ENCODE measurements around the gene DACH1.

Gene DACH1

GRCh38 chr13:71617265-71617664, 249.7 kb downstream of the DACH1 start:
- peak; percentile 5 for DNase-seq

GRCh38 chr13:71613066-71613745, 253.8 kb downstream of the DACH1 start:
- no peak for DNase-seq

- DNase-seq, result no peak
These were observed 255.7 kb downstream of the DACH1 start for GRCh38 chr13:71611292-71611691.

- DNase-seq, result no peak
These were observed 256.1 kb downstream of the DACH1 start for GRCh38 chr13:71610876-71611275.

GRCh38 chr13:71609271-71609670, 257.7 kb downstream of the DACH1 start:
- DNase-seq, result no peak

GRCh38 chr13:71607575-71607974, 259.4 kb downstream of the DACH1 start:
- no peak for DNase-seq

GRCh38 chr13:71606818-71607217, 260.2 kb downstream of the DACH1 start:
- DNase-seq, result no peak

GRCh38 chr13:71605744-71606143, 261.3 kb downstream of the DACH1 start:
- DNase-seq, result no peak

GRCh38 chr13:71603255-71603654, 263.7 kb downstream of the DACH1 start:
- no peak for DNase-seq

- DNase-seq, result no peak
These were observed 264.7 kb downstream of the DACH1 start for GRCh38 chr13:71602344-71602743.

GRCh38 chr13:71597150-71597549, 269.9 kb downstream of the DACH1 start:
- DNase-seq, result no peak

GRCh38 chr13:71596116-71596515, 270.9 kb downstream of the DACH1 start:
- no peak for DNase-seq

- no peak for DNase-seq
These were observed 273.4 kb downstream of the DACH1 start for GRCh38 chr13:71593566-71593965.

GRCh38 chr13:71591374-71591773, 275.6 kb downstream of the DACH1 start:
- no peak for DNase-seq

GRCh38 chr13:71590654-71591148, 276.3 kb downstream of the DACH1 start:
- DNase-seq, result no peak

- no peak for DNase-seq
These were observed 278.0 kb downstream of the DACH1 start for GRCh38 chr13:71589032-71589431.

GRCh38 chr13:71587817-71588216, 279.2 kb downstream of the DACH1 start:
- no peak for DNase-seq

- no peak for DNase-seq
These were observed 279.8 kb downstream of the DACH1 start for GRCh38 chr13:71587193-71587592.

GRCh38 chr13:71583581-71583980, 283.4 kb downstream of the DACH1 start:
- DNase-seq, result no peak

GRCh38 chr13:71580614-71581013, 286.4 kb downstream of the DACH1 start:
- DNase-seq, result no peak

- DNase-seq, result no peak
These were observed 289.0 kb downstream of the DACH1 start for GRCh38 chr13:71578048-71578447.

GRCh38 chr13:71577127-71577526, 289.9 kb downstream of the DACH1 start:
- DNase-seq, result peak; percentile 91

- no peak for DNase-seq
These were observed 290.4 kb downstream of the DACH1 start for GRCh38 chr13:71576571-71576970.

- no peak for DNase-seq
These were observed 320.1 kb downstream of the DACH1 start for GRCh38 chr13:71546881-71547280.

GRCh38 chr13:71540098-71540497, 326.9 kb downstream of the DACH1 start:
- no peak for DNase-seq

Measured in NCI-H226 (cell line).